Smooth muscle cell (in vitro differentiated cells): ENCODE data around the gene DLX4. TPM values are rescaled to one million over a fixed set of nuclear protein-coding genes. Genes with fewer than 3 reads are reported as not detected.

Source experiments
- DNase-seq: peaks from one replicate; lab custom pipeline; 2025; ENCODE audit not compliant: unreplicated experiment; lab: John Stamatoyannopoulos, UW
- H2AFZ ChIP-seq: fragments of 200-600 bp; sonication (generic); 2 replicates; pipeline ENCODE4 v1.6.0; 2016; ENCODE audit warnings: antibody characterized with exemption, low read depth, mild to moderate bottlenecking
- H3F3A ChIP-seq: fragments of 200-600 bp; sonication (generic); 2 replicates; pipeline ENCODE4 v1.6.0; 2017; ENCODE audit warnings: antibody characterized with exemption, low read depth
- H3K27ac ChIP-seq: fragments of 200-600 bp; sonication (generic); 2 replicates; pipeline ENCODE4 v1.5.1; 2016; ENCODE audit warnings: low read depth, mild to moderate bottlenecking
- H3K27me3 ChIP-seq: fragments of 200-600 bp; sonication (generic); 2 replicates; pipeline ENCODE4 v1.6.1; 2016; ENCODE audit warnings: low read depth, mild to moderate bottlenecking
- H3K36me3 ChIP-seq: fragments of 200-600 bp; sonication (generic); 2 replicates; pipeline ENCODE4 v1.5.1; 2016; ENCODE audit warnings: low read depth
- H3K4me1 ChIP-seq: fragments of 200-600 bp; sonication (generic); 2 replicates; pipeline ENCODE4 v1.5.1; 2016; ENCODE audit warnings: low read depth
- H3K4me2 ChIP-seq: fragments of 200-600 bp; sonication (generic); 2 replicates; pipeline ENCODE4 v1.6.0; 2016; ENCODE audit warnings: mild to moderate bottlenecking
- H3K4me3 ChIP-seq: fragments of 200-600 bp; sonication (generic); 2 replicates; pipeline ENCODE4 v1.5.1; 2016; ENCODE audit warnings: mild to moderate bottlenecking
- H3K79me2 ChIP-seq: fragments of 200-600 bp; sonication (generic); 2 replicates; pipeline ENCODE4 v1.6.0; 2016; ENCODE audit warnings: low read depth, mild to moderate bottlenecking
- H3K9ac ChIP-seq: fragments of 200-600 bp; sonication (generic); 2 replicates; pipeline ENCODE4 v1.6.0; 2016; ENCODE audit warnings: low read depth
- H3K9me3 ChIP-seq: fragments of 200-600 bp; sonication (generic); replicated peaks from 2 replicates; pipeline ENCODE4 v1.5.1; 2016; ENCODE audit warnings: low read depth
- H4K20me1 ChIP-seq: fragments of 200-600 bp; sonication (generic); 2 replicates; pipeline ENCODE4 v1.6.0; 2016; ENCODE audit warnings: low read depth
- CTCF ChIP-seq: fragments of 200-600 bp; sonication (generic); IDR thresholded peaks from 2 replicates; pipeline ENCODE4 v1.5.1; 2017; ENCODE audit warnings: borderline replicate concordance, mild to moderate bottlenecking, antibody characterized with exemption; ENCODE audit not compliant: insufficient read depth, poor library complexity, severe bottlenecking
- WGBS: methylation state at CpG from one replicate; pipeline ENCODE4 v1.1.7; 2016; ENCODE audit warnings: low lambda C conversion rate; 5-methylcytosine and 5-hydroxymethylcytosine counted together
- polyA plus RNA-seq: library from polyadenylated mRNA; unstranded; fragments of >200 nt; fragmentation: Nextera tagmentation; extraction: Ambion mirVana; gene quantifications from 2 replicates; pipeline ENCODE4 v1.2.1, GENCODE V29; 2016
- total RNA-seq: library from RNA; depleted of rRNA; stranded (reverse); fragments of >200 nt; gene quantifications from 2 replicates; pipeline ENCODE4 v1.2.3, GENCODE V29; 2014

Gene DLX4
- total and polyA plus RNA-seq, 2 experiments from 2014 or later, result 0.19 TPM; not detected in 1

- H3K27ac ChIP-seq, result no peak overlapping the region
Observed at GRCh38 chr17:49989518-49989880, 20.5 kb downstream of the DLX4 start.

GRCh38 chr17:49990331-49990730, 21.3 kb downstream of the DLX4 start:
- no peak overlapping the region for H2AFZ ChIP-seq
- no peaks in the 10 kb centered on the region for H3K9me3 ChIP-seq
- DNase-seq, result no peak
- WGBS, result 78% methylated on average over 3 of the region's 3 CpGs
- no peak overlapping the region for H3K27ac ChIP-seq
- no peak overlapping the region for H3K9ac ChIP-seq
- H3K36me3 ChIP-seq, result no peaks in the 10 kb centered on the region
- peaks cover 19% of the 10 kb centered on the region for H3K4me1 ChIP-seq
- no peaks in the 10 kb centered on the region for H3K79me2 ChIP-seq
- TF ChIP-seq CTCF, result no peak
- no peaks in the 10 kb centered on the region for H3F3A ChIP-seq
- no peaks in the 10 kb centered on the region for H4K20me1 ChIP-seq
- peaks cover 58% of the 10 kb centered on the region for H3K27me3 ChIP-seq
- H3K4me2 ChIP-seq, result no peak overlapping the region
- no peak overlapping the region for H3K4me3 ChIP-seq

More at GRCh38 chr17:49989518-49989880, 20.5 kb downstream of the DLX4 start:
- peaks cover 16% of the 10 kb centered on the region for H3K4me1 ChIP-seq
- H3K9ac ChIP-seq, result no peak overlapping the region
- no peaks in the 10 kb centered on the region for H3K9me3 ChIP-seq
- H3K27me3 ChIP-seq, result peaks cover 52% of the 10 kb centered on the region
- no peaks in the 10 kb centered on the region for H4K20me1 ChIP-seq
- H3K79me2 ChIP-seq, result no peaks in the 10 kb centered on the region
- DNase-seq, result no peak
- no peaks in the 10 kb centered on the region for H3K36me3 ChIP-seq
- H3F3A ChIP-seq, result no peaks in the 10 kb centered on the region
- WGBS, result 86% methylated on average over 4 of the region's 4 CpGs
- no peak overlapping the region for H3K4me2 ChIP-seq
- no peak overlapping the region for H2AFZ ChIP-seq
- no peak overlapping the region for H3K4me3 ChIP-seq
- no peak for TF ChIP-seq CTCF

GRCh38 chr17:49990921-49991320, 21.9 kb downstream of the DLX4 start:
- H3K9me3 ChIP-seq, result no peaks in the 10 kb centered on the region
- no peaks in the 10 kb centered on the region for H3F3A ChIP-seq
- no peak overlapping the region for H3K27ac ChIP-seq
- H3K4me2 ChIP-seq, result no peak overlapping the region
- peaks cover 22% of the 10 kb centered on the region for H3K4me1 ChIP-seq
- no peaks in the 10 kb centered on the region for H3K36me3 ChIP-seq
- H3K9ac ChIP-seq, result no peak overlapping the region
- no peak for TF ChIP-seq CTCF
- no peaks in the 10 kb centered on the region for H3K79me2 ChIP-seq
- H2AFZ ChIP-seq, result no peak overlapping the region
- WGBS, result 91% methylated on average over 8 of the region's 8 CpGs
- H3K4me3 ChIP-seq, result no peak overlapping the region
- peaks cover 64% of the 10 kb centered on the region for H3K27me3 ChIP-seq
- no peaks in the 10 kb centered on the region for H4K20me1 ChIP-seq
- DNase-seq, result no peak

GRCh38 chr17:49991409-49991808, 22.4 kb downstream of the DLX4 start:
- Histone ChIP-seq H3K27ac (no peak overlapping the region), H3F3A (no peaks in the 10 kb centered on the region), H2AFZ (no peak overlapping the region), H3K9me3 (no peaks in the 10 kb centered on the region), H3K4me3 (no peak overlapping the region), H3K36me3 (no peaks in the 10 kb centered on the region), H3K9ac (no peak overlapping the region), H3K79me2 (no peaks in the 10 kb centered on the region), H3K27me3 (peaks cover 66% of the 10 kb centered on the region), H4K20me1 (no peaks in the 10 kb centered on the region), H3K4me2 (no peak overlapping the region), H3K4me1 (peaks cover 22% of the 10 kb centered on the region)
- DNase-seq, result no peak
- no peak for TF ChIP-seq CTCF
- 87% methylated on average over 13 of the region's 14 CpGs for WGBS
